Transverse colon (tissue), 3 donors: ENCODE results near the gene NMU.

ENCODE experiments used
- POLR2A ChIP-seq: fragments of 450-650 bp; IDR thresholded peaks from one replicate; pipeline ENCODE4 v1.6.1; 2016; ENCODE audit warnings: antibody characterized with exemption, mild to moderate bottlenecking, moderate library complexity
- TF ChIP-seq, protein P1 (sequence below), 5 experiments: fragments of 200-600 bp in 3 of 5; fragments of 450-650 bp in 2 of 5; sonication (generic) in 3 of 5; IDR thresholded peaks; 1 replicate in 2 of 5; 2 replicates in 3 of 5; pipeline ENCODE4 v1.5.1; 2016 to 2017; ENCODE audit warnings: antibody characterized with exemption in 5 of 5, inconsistent platforms in 3 of 5, mild to moderate bottlenecking in 2 of 5, moderate library complexity in 1 of 5

DNA sequence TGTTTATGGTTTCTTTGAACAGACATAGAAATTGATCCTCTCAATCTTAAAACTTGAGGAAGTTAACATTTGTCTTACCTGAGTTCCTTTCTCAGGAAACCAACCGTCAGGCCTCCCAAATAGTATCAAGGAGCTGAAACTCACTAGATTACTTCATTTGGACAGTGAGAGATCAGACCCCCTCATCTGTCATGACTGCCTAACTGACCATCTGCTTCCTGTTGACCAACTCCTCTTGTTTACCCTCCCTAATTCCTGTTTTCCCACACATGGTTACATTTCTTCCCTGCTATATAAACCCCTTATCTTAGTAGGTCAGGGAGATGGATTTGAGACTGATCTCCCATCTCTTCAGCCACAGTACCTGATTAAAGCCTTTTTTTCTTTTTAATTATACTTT lies 46.2 kb upstream of the NMU start:
- TF ChIP-seq POLR2A: no peak
- TF ChIP-seq, protein P1, sequence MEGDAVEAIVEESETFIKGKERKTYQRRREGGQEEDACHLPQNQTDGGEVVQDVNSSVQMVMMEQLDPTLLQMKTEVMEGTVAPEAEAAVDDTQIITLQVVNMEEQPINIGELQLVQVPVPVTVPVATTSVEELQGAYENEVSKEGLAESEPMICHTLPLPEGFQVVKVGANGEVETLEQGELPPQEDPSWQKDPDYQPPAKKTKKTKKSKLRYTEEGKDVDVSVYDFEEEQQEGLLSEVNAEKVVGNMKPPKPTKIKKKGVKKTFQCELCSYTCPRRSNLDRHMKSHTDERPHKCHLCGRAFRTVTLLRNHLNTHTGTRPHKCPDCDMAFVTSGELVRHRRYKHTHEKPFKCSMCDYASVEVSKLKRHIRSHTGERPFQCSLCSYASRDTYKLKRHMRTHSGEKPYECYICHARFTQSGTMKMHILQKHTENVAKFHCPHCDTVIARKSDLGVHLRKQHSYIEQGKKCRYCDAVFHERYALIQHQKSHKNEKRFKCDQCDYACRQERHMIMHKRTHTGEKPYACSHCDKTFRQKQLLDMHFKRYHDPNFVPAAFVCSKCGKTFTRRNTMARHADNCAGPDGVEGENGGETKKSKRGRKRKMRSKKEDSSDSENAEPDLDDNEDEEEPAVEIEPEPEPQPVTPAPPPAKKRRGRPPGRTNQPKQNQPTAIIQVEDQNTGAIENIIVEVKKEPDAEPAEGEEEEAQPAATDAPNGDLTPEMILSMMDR (IDR thresholded peaks at IDR 0.05): no peak
